Activated CD4-positive, alpha-beta T cell treated with anti-CD3 and anti-CD28 coated beads, Interleukin-10, Interleukin-2, amounts not matched to agents 100 ng/mL and 50 ng/mL, durations not matched to agents 16 hours and 8 hours (primary cell): ENCODE results near the gene SPATA31D3.
"Not testable (repeated sequence)": the region's sequence is repeated elsewhere in the genome, so short reads cannot be mapped to it uniquely, and the experiment has no call there.

Experiments used
- DNase-seq: peaks from one replicate; pipeline ENCODE4 v3.0.0-alpha.2; 2020

The SPATA31D3 gene

GRCh38 chr9:81943393-81943792, at the start of gene SPATA31D3:
Gene SPATA31D3 (plus strand): TSS chr9:81943500. CDS start chr9:81943586, 86 bp downstream.
- DNase-seq, result not testable (repeated sequence)

- no peak for DNase-seq
Measured at GRCh38 chr9:81893929-81894328, 49.4 kb upstream of the SPATA31D3 start.

- DNase-seq, result no peak
Measured at GRCh38 chr9:81894891-81895290, 48.4 kb upstream of the SPATA31D3 start.

GRCh38 chr9:81896070-81896469, 47.2 kb upstream of the SPATA31D3 start:
- no peak for DNase-seq

- DNase-seq, result no peak
Measured at GRCh38 chr9:81898851-81899250, 44.4 kb upstream of the SPATA31D3 start.

GRCh38 chr9:81902196-81902595, 41.1 kb upstream of the SPATA31D3 start:
- no peak for DNase-seq

GRCh38 chr9:81902626-81903025, 40.7 kb upstream of the SPATA31D3 start:
- no peak for DNase-seq

- no peak for DNase-seq
Measured at GRCh38 chr9:81906671-81907070, 36.6 kb upstream of the SPATA31D3 start.

GRCh38 chr9:81912135-81912534, 31.2 kb upstream of the SPATA31D3 start:
- no peak for DNase-seq

GRCh38 chr9:81915801-81916505, 27.3 kb upstream of the SPATA31D3 start:
- no peak for DNase-seq

GRCh38 chr9:81918507-81918906, 24.8 kb upstream of the SPATA31D3 start:
- not testable (repeated sequence) for DNase-seq

- not testable (repeated sequence) for DNase-seq
Measured at GRCh38 chr9:81928305-81928704, 15.0 kb upstream of the SPATA31D3 start, which contains the start of gene SPATA31D4. Gene SPATA31D4 (plus strand): TSS chr9:81928428. CDS start chr9:81928514, 86 bp downstream.

- not testable (repeated sequence) for DNase-seq
Measured at GRCh38 chr9:81930147-81930546, 13.2 kb upstream of the SPATA31D3 start.

- not testable (repeated sequence) for DNase-seq
Measured at GRCh38 chr9:81933547-81933946, 9.8 kb upstream of the SPATA31D3 start.

GRCh38 chr9:81948650-81949049, 5.3 kb downstream of the SPATA31D3 start:
- not testable (repeated sequence) for DNase-seq

GRCh38 chr9:81953096-81953495, 9.8 kb downstream of the SPATA31D3 start:
- no peak for DNase-seq

- no peak for DNase-seq
Measured at GRCh38 chr9:81955625-81956024, 12.3 kb downstream of the SPATA31D3 start.

- no peak for DNase-seq
Measured at GRCh38 chr9:81964218-81965171, 21.2 kb downstream of the SPATA31D3 start.

- no peak for DNase-seq
Measured at GRCh38 chr9:81968026-81968425, 24.7 kb downstream of the SPATA31D3 start.

- DNase-seq, result no peak
Measured at GRCh38 chr9:81969971-81970370, 26.7 kb downstream of the SPATA31D3 start.

- no peak for DNase-seq
Measured at GRCh38 chr9:81971727-81972126, 28.4 kb downstream of the SPATA31D3 start.

GRCh38 chr9:81974764-81975163, 31.5 kb downstream of the SPATA31D3 start:
- no peak for DNase-seq

GRCh38 chr9:81976351-81976750, 33.1 kb downstream of the SPATA31D3 start:
- no peak for DNase-seq

- DNase-seq, result no peak
Measured at GRCh38 chr9:81979196-81979595, 35.9 kb downstream of the SPATA31D3 start.
